Measurements from ENCODE around the gene MED14.

DNA sequence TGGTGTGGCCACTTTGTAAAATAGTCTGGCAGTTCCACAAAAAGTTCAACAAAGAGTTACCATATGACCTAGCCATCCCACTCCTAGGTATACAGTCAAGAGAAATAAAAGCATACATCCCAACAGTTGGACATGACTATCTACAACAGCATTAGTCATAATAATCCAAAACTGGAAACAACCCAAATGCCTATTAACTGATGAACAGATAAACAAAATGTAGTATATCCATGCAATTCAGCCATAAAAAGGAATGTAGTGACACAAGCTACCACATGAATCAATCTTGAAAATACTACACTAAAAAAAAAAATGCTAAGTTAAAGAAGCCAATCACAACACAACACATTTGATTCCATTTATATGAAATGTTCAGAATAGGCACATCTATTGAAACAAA, 16.1 kb downstream of the MED14 start:
- TF ChIP-seq, protein P1, sequence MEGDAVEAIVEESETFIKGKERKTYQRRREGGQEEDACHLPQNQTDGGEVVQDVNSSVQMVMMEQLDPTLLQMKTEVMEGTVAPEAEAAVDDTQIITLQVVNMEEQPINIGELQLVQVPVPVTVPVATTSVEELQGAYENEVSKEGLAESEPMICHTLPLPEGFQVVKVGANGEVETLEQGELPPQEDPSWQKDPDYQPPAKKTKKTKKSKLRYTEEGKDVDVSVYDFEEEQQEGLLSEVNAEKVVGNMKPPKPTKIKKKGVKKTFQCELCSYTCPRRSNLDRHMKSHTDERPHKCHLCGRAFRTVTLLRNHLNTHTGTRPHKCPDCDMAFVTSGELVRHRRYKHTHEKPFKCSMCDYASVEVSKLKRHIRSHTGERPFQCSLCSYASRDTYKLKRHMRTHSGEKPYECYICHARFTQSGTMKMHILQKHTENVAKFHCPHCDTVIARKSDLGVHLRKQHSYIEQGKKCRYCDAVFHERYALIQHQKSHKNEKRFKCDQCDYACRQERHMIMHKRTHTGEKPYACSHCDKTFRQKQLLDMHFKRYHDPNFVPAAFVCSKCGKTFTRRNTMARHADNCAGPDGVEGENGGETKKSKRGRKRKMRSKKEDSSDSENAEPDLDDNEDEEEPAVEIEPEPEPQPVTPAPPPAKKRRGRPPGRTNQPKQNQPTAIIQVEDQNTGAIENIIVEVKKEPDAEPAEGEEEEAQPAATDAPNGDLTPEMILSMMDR (IDR thresholded peaks at IDR 0.05): no peak
- TF ChIP-seq, protein P2, sequence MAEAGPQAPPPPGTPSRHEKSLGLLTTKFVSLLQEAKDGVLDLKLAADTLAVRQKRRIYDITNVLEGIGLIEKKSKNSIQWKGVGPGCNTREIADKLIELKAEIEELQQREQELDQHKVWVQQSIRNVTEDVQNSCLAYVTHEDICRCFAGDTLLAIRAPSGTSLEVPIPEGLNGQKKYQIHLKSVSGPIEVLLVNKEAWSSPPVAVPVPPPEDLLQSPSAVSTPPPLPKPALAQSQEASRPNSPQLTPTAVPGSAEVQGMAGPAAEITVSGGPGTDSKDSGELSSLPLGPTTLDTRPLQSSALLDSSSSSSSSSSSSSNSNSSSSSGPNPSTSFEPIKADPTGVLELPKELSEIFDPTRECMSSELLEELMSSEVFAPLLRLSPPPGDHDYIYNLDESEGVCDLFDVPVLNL (CRISPR knock-in tag; IDR thresholded peaks at IDR 0.05; ENCODE audit: borderline replicate concordance, low read depth): no peak

Data from WTC11 (cell line).